Renal pelvis (tissue), 4 donors: ENCODE data around the gene LLGL1. TPM values are rescaled to one million over a fixed set of nuclear protein-coding genes. Genes with fewer than 3 reads are reported as not detected.
A peak's percentile ranks its signal among the peaks of the same experiment; 100 is the strongest.

Experiments used
- DNase-seq: peaks from one replicate; pipeline ENCODE4 v3.0.0-alpha.2; 2013
- polyA plus RNA-seq, 3 donors: library from polyadenylated mRNA; unstranded; fragments of 120-200 nt; gene quantifications; one replicate each; pipeline ENCODE4 v1.2.1, GENCODE V29; 2013; ENCODE audit not compliant: insufficient read length in 3 of 3

LLGL1 gene
- polyA plus RNA-seq, 3 donors, result 31.3 to 40.5 (median 39.5) TPM

DNA sequence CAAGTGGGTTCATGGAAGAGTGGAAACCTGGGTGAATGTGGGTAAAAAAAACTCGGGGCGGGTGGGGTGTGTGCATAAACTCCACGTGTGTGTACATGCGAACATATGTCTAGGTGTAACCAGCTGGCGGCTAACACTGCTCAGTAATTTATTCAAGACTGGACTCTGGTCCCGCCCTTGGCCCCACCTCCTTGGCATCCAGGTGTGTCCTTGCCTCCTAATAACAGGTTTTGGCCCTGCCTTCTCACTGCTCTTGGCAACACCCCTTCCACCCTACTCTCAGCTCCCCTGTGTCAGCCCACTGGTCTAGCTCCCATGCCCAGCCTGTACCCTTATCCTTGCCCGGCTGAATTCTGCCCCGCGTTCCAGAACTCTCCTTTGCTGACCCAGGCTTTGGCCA is 24.8 kb downstream of the LLGL1 start:
- DNase-seq, result no peak

GRCh38 chr17:18250708-18251107 is 25.3 kb downstream of the LLGL1 start:
- no peak for DNase-seq

DNA sequence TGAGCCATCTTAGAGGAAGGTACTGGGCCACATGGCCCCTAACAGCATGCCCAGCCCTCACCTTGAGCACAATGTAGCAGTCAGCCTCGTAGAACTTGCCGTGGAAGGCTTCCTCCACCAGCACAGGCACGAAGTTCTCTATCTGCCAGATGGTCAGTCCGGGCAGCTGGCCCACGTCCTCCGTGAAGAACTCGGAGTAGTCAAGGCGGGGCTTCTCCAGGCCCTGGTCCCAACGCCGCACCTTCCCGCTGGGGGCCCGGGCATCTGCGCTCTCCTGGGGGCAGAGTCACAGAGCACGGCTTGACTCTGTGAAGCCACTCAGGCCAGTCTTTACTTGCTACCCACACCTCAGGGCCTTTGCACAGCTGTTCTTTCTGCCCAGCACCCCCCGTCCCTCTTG is 25.8 kb downstream of the LLGL1 start:
- no peak for DNase-seq

DNA sequence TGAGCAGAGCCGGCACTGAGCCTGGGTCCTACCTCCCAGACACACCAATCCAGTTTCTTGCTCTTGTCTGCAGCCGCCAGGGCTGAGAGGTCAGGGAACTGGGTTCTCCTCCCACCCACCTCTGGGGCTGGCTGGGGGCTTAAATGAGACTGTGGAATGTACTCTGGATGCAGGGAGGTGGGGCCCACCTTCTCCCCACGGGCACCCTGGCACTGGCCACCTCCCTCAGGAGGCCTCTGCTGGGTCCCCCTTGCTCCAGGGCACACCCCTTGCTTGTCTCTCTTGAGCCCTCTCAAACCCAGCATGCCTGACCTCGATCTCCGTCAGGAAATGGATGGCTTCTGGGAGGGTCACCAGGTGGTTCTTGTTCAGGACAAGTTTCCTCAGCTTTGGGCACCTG is 26.7 kb downstream of the LLGL1 start:
- DNase-seq, result no peak

- no peak for DNase-seq
Measured at GRCh38 chr17:18253187-18253884, 27.9 kb downstream of the LLGL1 start.

- no peak for DNase-seq
Measured at GRCh38 chr17:18253947-18254821, 28.7 kb downstream of the LLGL1 start.

GRCh38 chr17:18254888-18255649 is 29.6 kb downstream of the LLGL1 start:
- no peak for DNase-seq

DNA sequence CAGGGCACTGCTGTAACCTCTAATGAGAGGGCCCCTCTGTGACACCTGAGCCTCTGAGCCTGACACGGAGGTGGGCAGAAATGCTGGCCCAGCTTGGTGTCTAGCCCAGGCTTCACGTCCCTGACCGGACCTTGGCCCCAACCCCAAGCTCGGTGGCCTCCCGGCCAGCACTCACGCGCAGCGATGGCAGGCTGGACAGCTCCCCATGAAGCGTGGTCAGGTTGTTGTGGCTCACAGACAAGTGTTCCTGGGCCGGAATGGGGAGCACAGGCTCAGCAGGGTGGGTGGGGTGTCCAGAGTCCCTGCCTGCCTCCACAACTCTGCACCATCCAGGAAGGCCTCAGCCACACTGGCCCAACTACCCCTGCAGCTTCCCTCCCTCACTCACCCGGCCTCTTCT is 30.9 kb downstream of the LLGL1 start:
- no peak for DNase-seq

DNA sequence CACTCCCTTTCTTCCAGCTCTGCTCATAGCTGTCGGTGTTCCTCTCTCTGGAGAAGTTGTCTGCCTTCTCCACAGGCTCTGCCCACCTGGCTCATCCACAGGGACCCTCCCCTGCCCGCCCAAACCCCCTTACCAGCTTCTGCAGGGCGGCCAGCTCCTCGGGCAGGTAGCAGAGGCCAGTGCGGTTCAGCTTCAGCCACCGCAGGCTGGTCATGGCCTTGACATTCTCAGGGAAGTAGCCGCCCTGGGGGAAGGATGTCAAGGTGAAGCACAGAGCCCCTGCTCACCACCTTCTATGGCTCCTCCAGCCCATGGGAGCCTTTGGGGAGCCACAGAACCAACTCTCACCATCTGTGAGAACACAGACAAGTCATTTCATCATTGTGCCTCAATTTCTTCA is 31.3 kb downstream of the LLGL1 start:
- no peak for DNase-seq

- DNase-seq, result peak; percentile 36
Measured at GRCh38 chr17:18257268-18257981, 32.0 kb downstream of the LLGL1 start.

DNA sequence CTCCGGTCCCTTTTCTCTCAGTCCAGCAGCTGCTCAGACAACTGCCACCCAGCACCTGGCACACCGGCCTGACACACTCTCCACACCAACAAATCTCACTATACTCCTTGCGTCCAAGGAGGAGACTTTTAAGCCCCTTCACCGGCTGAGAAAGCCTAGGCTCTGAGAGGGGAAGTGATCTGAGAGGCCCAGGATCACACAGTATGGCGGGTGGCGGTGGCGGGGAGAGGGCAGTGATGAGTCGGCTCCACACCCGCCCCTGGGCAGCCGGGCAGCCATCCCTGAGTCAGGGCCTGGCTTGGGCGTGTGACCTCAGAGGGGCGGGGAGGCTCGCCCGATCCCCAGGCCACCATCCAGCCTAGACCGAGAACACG is 32.5 kb downstream of the LLGL1 start:
- no peak for DNase-seq

- DNase-seq, result no peak
Measured at GRCh38 chr17:18258356-18259038, 33.1 kb downstream of the LLGL1 start, which contains the start of gene FLII. TSS of gene FLII (minus strand) at chr17:18258738. CDS start at chr17:18258690, 48 bp downstream.

DNA sequence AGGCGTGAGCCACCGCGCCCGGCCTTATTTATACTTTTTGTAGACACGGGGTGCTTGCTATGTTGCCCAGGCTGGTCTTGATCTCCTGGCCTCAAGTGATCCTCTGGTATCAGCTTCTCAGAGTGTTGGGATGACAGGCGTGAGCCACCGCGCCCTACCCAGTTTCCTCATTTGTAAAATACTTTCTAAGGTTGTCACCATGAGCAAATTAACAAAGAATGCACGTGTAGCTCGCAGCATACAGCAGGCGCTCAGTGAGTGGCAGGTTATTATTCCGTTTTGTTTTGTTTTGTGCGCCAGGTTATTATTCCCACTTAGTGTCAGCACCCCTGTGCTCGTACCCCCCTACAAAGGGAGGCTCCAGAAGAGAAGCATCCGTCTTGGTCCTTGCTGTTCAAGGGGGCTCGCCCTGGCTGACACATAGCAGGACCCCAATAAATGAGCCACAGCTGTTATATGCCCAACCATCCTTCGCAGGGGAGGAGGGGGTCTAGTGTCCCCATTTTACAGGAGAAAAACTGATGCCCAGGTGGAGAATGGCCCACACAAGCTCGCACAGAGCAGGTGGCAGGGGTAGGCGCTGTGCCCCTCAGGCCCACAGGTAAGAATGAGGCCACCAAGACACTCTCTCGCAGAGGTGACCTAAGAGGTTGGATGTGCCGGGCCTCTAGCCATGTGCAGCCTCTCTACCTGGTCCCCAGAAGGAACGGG is 34.3 kb downstream of the LLGL1 start:
- no peak for DNase-seq

DNA sequence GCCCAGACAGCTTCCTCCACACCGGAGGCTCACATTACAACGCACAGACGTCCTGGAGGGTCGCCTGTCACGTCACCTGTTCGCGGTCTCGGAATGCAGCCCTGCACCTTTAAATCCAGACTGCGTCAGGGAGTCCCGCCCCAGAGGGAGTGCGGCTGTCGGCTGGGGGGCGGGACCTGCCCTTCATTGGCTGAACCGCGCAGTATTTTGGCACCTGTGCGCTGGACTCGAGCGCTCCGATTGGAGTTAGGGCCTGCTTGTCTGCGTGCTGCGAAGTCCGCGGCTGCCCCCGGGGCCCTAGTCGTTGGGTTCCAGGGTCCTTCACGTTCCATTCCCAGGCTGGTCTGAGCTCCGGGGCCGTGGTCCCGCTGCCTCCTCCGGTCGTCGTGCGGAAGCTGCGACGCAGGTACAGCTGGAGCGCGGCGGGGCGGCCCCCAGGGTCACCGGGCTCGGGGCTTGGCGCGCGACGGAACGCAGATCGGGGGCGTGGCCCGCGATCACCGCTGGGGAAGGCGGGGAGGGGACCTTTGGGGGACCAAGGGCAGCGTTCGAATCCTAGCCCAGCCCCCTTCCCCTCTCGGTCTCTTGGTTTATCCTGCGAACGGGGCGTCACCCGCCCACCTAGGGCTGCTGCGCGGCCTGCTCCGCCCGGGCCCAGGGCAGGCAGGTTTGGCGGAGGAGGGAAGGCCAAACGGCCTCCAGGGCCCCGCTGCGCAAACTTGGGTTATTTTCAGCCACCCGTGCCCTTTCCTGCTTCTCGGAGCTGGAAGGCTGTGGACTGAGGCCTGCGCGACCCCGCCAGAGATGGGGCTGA is 35.1 kb downstream of the LLGL1 start, which contains the start of gene MIEF2:
MIEF2 (plus strand) TSS at position 331 of the 814 bp plus-strand sequence. CDS start 2,059 bp downstream, outside the sequence.
- peak; percentile 96 for DNase-seq

DNA sequence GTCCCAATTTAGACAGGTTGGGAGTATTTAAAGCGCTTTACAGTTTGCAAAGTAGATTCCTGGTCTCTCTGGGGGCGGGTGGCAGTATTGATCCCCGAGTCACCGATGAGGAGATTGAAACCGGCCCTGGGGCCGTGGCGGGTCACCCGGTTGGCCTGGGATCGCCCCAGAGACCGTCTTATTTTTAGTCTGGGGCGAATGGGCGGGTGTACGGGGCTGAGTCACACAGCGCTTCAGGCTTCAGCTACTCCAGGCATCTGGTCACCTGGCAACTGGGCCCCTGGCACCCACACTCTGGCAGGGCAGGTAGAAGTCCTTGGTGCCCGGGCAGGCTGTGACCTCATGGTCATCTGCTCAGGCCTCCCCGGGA is 35.7 kb downstream of the LLGL1 start:
- peak; percentile 46 for DNase-seq

DNA sequence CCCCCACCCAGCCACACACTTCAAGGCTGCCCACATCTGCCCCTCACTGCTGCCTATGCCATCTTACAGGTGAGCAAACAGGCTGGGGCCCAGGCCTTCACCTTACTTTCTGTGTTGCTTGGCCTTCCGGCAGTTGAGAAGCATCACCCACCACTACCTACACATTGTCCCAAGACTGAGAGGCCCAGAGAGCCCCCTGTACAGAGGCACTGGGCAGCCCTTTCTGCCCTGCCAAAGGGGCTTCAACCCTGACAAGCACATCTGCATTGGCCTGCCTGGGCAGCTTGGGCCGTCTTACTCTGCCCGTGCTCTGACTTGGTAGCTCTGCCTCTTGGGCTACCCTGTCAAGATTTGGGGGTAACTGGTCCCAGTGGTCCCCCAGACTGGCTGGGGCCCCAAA is 36.2 kb downstream of the LLGL1 start:
- DNase-seq, result no peak

- no peak for DNase-seq
Measured at GRCh38 chr17:18262111-18262510, 36.7 kb downstream of the LLGL1 start.

DNA sequence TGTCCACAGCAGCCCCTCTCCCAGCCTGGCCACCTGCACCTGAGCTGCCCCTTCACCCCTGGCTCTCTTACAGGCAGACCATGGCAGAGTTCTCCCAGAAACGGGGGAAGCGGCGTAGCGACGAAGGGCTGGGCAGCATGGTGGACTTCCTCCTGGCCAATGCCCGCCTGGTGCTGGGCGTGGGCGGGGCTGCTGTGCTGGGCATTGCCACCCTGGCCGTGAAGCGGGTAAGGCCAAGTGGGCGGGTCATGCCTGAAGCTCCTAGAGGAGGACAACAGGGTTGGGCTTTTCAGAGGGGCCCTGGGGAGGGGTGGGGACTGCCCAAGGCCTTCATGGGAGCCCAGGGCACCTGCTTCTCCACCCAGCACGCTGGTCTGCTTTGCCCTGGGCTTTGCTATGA is 37.2 kb downstream of the LLGL1 start:
- DNase-seq, result no peak

GRCh38 chr17:18263885-18264682 is 38.6 kb downstream of the LLGL1 start:
- DNase-seq, result no peak
